HG03575 (cell line): ENCODE results near the gene MYO10.

Experiments
- ATAC-seq: cut with Tn5 transposase; IDR thresholded peaks from one replicate; pipeline ENCODE4 v1.9.1; 2021; ENCODE audit not compliant: unreplicated experiment, insufficient number of reproducible peaks, low FRiP score; ENCODE audit errors: extremely low read depth

MYO10 gene

DNA sequence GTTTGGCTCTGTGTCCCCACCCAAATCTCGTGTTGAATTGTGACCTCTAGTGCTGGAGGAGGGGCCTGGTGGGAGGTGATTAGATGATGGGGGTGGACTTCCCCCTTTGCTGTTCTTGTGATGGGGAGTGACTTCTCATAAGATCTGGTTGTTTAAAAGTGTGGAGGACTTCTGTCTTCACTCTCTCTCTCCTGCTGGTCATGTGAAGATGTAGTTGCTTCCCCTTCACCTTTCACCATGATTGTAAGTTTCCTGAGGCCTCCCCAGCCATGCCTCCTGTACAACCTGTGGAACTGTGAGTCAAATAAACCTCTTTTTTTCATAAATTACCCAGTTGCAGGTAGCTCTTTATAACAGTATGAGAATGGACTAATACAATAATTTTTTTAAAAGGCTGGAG lies 10.6 kb upstream of the MYO10 start:
- no peak for ATAC-seq

DNA sequence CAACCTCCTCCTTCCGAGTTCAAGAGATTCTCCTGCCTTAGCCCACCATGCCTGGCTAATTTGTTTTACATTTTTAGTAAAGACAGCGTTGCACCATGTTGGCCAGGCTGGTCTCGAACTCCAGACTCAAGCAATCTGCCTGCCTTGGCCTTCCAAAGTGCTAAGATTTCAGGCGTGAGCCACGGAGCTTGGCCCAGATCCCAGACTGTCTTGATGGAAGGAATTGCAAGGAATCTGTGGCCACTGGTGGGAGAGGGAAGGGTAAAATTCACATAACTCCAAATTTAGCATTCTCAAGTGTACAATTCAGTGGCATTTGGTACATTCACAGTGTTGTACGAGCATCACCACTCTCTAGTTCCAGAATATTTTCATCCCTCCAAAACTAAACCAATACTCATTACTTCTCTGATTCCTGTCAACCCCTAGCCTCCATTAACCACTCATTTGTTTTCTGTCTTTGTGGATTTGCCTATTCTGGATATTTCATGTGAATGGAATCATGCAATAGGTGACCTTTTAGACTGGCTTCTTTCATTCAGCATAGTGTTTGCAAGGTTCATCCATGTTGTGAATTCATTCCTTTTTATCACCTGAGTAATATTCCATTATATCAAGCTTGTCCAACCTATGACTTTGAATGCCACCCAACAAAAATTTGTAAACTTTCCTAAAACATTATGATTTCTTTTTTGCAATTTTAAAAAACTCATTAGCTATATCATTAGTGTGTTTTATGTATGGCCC lies 8.9 kb upstream of the MYO10 start:
- no peak for ATAC-seq

DNA sequence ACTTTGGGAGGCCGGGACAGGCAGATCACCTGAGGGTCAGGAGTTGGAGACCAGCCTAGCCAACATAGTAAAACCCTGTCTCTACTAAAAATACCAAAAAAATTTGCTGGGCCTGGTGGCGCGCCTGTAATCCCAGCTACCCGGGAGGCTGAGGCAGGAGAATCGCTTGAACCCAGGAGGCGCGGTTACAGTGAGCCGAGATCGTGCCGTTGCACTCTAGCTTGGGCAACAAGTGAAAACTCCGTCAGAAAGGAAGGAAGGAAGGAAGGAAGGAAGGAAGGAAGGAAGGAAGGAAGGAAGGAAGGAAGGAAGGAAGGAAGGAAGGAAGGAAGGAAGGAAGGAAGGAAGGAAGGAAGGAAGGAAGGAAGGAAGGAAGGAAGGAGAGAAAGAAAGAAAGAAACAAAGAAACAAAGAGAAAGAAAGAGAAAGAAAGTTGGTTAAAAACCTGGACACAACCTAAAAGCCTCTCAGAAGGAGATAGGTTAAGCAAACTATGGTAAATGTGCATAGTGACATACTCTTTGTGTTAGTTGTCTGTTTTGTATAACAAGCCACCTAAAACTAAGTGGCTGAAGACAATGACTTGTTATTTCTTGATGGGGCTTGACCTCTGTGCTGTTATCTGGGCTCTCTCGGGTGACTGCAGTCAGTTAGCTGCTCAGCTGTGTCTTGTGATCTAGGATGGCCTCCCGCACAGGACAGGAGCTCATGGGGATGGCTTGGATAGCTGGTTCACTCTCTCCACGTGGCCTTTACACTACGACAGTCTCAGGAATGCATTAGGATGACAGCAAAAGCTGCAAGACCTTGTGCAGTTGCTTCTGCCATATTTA lies 8.0 kb upstream of the MYO10 start:
- ATAC-seq: no peak

DNA sequence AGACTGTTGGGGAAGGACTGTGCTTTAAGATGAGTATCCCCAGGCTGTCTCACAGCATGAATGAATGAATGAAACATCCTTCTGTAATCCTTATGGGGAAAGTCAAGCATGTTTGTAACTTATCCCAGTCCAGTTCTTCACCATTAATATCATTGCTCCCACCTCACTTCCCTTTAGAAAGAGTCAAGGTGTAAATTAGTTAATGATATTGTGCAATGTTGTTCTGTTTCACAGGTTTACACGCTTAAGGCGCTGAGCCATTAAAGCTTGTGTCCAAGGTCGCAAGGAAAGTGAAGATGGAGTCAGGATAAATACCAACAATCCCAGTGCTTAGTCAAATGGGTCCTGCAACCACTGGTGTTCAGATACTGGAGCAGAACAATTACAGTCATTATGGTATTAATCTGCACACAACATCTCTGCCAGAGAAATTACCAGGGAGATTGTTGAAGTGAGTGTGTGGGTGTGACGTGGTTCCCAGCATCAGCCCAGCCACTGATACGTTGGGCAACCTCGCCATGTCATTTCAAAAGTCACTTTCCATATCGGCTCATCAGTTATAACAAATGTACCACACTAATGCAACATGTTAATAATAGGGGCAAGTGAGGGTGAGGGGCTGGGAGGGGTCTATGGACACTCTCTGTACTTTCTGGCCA lies 1.5 kb upstream of the MYO10 start:
- ATAC-seq: no peak

DNA sequence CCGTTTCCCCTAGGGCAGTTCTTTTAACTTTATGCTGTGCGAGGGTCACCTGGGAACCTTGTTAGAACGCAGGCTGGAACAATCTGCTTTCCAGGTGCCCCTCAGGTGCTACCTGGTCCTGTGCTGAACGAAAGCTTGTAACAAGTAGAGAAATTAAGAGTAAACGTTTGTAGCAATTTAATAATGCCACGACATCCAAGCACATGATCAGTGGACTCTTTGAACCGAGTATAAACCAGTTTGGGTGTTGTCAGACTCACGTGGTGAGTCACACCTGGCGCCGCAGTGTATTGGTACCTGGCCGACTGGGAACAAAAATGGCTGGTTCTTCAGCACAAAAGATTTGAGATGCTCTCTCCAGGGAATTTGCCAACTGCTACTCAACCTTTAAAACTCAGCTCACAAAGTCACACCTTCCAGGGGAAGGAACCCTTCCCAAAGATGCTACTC lies 926 bp upstream of the MYO10 start:
- no peak for ATAC-seq

DNA sequence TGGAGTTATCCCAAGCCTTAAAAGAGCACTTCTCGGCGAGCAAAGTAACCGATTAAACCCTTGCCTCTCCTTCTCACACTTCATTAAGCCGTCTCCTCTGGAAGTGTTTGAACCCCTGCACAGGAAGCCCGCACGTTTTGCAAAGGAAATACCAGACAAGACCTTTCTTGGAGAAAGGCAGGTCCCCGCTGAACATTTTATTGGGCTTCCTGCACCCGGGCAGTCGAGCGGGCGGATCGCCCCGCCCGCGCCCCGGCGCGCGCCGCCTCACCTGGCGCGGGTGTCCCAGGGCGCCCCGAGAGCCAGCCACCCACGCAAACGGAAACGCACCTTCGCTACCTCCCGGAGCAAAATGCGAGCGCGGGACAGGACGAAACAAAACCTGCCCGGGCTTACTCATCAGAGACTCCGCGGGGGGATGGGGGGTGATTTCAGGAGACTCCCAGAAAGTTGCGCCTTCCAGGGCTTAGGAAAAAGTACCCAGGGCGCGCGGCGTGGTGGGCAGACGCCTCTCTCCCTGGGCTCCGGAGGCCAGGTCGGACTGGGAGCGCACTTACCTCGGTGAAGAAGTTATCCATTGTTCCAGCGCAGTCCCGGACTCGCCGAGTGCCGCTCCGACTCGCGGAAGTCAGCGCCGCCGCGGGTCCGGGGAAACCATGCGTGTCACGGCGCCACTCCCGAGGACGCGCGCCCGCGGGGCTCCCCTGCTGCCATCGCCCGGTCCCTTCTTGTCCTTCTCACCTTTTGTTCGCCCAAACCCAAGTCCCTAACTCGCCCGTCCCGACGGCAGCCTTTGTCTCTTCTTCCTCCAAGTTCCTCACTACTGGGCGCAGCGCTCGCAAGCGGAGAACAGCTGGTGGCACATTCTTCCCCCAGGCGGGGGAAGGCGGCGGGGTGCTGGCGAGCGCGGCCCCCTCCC lies 598 bp downstream of the MYO10 start:
- ATAC-seq: no peak

DNA sequence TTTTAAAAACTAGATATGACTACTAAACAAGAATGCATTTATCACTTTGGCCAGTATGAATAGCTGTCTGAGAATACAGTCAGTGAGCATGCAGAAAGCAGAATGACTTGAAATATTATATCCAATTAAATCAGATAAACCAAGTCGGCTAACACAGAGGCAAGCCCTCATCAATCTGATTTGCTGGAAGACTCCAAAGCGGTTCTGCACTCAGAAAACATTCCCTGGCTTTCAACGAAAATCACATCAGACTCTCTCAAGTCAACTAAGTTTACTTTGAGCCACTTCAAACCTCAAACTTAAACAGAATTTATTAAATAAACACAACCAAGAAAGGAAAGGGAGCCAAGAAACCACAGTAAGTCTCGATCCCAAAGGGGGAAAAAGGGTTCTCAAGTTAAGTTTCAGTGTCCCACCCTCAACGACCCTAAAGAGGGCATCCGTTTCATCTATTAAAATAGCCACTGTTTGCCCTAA lies 1.4 kb downstream of the MYO10 start:
- ATAC-seq: no peak

DNA sequence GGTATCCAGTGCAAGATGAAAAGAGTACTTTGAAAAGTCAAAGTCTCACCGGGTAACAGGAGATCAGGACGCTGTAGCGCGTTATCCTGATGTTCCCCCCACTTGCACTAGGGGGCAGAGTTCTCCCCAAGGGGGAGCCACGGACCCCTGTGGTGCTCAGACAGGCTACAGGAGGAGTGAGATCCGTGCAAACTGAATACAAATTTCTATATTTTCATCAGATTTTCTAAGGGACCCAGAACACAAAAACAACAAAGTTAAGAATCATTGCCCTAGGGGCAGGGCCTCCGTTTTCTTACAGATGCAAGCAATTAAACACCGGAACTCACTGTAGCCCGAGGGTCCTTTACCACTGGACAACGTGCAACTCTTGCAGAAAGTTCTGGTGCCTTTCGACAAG lies 2.0 kb downstream of the MYO10 start:
- ATAC-seq: no peak

DNA sequence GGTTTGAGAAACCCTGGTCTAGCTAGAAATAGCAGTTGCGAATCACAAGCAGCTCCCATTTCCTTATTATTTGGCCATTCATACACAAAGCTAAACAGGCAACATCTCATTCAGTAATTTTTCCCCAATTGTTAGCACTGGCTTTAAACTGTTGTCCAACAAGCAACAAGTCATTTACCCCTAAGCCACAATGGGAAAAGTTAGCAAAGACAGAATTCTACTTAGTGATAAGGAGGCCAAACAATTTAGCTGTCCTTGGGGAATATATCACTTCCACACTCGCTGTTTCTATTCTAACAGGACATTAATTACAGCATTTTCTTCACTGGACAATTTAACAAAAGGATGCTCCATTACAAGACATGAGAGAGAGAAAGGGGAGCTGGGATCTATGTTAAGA lies 2.8 kb downstream of the MYO10 start:
- no peak for ATAC-seq

DNA sequence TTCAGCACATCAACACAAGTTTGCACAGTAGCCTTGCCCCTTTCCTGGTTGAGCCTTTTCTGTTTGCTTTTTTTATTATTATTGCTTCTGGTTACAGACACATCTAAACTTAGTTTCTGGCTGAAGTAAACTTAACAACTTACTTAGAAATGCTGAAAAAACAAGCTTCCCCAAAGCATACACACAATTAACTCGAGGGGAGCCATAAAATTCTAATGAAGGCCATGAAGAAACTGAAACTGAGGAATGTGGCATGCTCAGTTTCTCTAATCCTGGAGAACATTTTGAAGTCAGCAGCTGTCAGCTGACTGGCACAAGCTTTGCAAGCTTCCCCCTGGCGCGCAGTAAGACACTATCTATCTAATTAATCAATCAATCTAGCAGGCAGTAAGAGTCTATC lies 3.7 kb downstream of the MYO10 start:
- no peak for ATAC-seq

DNA sequence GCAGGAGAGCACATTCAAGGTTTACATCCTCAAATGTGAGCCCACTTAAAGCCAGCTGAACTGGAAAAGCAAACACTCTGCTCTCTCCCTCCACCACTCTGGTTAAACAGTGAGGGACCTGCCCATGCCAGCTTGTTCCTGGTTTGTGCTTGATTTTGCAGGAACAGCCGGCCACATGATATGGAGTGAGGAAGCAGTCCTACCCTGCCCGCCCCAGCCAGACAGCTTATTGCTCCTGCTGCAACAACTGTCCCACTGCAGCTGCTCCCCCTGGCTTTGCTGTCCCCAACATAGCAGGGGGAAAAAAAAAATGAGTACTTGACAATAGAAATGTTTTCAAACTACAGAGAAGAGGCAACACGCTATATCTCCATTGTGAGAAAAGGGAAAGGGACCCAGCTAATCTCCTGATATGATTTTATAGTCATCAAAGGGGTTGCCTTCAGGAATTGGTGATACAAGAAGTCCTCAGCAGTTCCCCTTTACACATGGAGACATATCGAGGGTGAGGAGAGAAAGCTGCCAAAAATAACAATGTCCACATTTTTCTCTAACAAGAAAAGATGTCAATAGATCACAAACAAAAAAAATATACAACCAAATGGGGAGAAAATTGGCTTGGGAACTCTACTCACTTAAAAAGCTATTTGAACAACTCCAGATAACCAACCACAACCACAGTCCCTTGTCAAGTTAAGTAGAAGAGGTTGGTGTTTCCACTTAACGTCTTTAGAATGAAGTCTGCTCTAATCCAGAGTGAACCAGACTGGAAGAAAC lies 4.6 kb downstream of the MYO10 start:
- ATAC-seq: no peak

DNA sequence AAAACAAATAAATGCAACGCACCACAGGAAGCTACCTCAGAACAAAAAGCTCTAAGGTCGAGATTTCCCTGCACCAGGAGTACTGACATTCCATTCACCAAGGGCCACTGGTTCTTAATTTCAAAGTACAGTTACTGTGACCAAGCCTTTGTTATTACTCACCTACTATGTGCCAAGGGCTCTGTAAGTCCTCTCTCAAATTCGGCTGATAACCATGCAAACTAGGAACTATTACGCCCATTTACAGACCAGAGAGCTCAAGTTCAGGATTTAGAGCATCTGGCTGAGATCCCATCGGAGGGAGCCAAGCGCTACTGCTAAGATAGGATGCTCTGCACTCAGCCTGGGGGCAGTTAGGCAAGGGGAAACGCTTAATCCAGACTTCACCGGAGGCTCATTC lies 5.6 kb downstream of the MYO10 start:
- no peak for ATAC-seq

DNA sequence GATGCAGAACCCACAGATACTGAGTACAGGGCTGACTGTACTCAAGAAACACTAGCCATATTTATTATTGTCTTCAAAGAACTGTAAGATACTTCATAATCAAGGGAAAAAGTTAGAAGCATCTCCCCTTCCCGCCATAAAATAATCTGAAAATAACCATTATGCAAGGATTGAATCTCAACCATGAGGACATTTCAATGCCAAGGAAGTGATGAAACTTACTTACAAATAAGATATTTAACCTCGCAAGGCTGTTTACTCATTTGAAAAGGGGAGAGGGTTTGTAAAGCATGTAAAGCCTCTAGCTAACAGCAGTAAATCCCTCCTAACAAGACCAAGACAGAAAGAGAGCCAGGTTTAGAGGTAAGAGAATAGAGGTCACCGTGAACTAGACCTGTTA lies 6.3 kb downstream of the MYO10 start:
- no peak for ATAC-seq

DNA sequence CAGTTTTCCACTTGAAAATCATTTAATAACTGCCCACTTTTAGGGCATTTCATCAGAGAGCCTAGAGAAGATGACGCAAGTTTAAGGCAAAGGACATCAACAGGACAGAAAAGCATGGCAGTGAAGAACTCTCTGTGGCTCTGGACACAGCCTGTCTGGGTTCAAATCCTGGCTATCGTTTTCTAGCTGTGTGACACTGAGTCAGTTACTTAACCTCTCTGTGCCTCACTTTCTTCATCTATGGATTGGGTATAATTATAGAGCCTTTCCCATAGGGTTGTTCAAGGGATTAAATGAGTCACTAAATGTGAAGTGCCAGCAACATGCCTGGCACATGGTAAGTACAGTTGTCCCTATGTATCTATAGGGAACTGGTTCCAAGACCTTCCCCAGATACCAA lies 6.7 kb downstream of the MYO10 start:
- ATAC-seq: no peak

DNA sequence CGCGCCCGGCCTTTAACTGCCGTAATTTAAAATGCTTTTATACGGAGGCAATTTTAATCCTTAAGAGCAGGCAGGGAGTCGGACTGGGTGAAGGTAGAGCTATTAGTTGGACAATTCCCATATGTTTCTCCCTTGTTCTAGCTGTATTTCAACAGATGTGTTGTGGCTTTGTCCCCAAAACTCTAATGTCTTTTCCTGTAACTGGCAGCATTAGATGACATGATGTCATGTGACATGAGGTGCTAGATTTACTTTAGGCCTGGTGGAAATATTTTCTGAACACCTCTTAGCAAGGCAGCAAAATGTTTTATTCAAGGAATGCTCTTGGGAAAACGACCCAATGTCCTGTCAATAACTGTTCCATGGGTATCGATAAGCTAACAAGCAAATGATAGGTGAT lies 8.5 kb downstream of the MYO10 start:
- ATAC-seq: no peak

DNA sequence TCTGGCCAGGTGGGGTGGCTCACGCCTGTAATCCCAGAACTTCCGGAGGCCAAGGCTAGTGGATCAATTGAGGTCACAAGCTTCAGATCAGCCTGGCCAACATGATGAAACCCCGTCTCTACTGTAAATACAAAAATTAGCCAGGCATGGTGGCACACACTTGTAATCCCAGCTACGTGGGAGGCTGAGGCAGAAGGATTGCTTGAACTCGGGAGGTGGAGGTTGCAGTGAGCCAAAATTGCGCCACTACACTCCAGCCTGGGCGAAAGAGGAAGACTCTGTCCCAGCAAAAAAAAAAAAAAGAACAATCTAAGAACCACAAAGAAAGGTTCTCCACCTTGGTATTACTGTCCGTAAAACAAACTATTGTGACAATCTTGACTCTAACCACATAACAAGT lies 9.7 kb downstream of the MYO10 start:
- ATAC-seq: no peak

DNA sequence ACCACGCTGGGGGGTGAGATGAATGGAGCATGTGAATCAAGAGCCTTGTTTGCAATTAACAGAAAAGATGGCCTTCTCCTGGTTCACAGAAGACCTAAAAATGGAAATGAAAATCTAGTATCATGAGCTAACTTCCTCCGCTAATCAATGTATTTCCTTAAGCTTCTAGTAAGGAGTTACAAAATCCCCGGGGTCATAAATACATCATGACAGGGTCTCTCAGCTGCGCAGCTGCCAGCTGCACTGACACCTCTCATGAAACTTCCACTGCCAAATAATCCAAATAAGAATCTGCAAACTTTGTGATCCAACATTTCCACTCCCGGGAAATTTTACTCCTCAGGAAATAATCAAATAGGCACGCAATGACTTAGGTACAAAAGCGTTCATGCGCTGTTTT lies 11.9 kb downstream of the MYO10 start:
- ATAC-seq: no peak

DNA sequence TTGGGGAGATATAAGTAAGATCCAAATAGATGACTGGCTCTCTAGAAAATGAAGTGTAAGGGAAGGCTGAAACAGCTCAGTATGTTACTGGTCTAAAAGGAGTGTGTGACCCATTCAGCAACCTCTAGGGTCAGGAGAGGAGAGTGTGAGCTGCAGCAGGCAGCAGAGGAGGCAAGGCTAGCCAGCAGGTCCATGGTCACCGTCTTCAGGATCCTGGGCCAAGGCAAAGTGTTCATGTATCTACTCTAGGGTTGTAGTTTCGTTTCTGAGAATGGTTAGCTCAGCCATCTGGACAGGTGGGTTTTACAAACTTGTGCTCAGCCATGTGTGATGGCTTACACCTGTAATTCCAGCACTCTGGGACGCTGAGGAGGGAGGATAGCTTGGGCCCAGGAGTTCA lies 13.7 kb downstream of the MYO10 start:
- ATAC-seq: no peak
